Measurements from ENCODE around the gene CARD9.

The CARD9 gene

GRCh38 chr9:136333045-136333444 is 40.4 kb downstream of the CARD9 start:
- Histone ChIP-seq H3K27me3 (ENCODE audit: insufficient read depth, low read length) (no peaks in the 10 kb centered on the region), H3K9ac (ENCODE audit: low read depth, low read length) (no peak overlapping the region), H3K4me3 (ENCODE audit: low read length) (no peak overlapping the region), H3K9me3 (ENCODE audit: insufficient read depth, low read depth, low read length) (no peaks in the 10 kb centered on the region), H3K27ac (ENCODE audit: low read length) (no peak overlapping the region), H3K4me1 (ENCODE audit: insufficient read depth, low read length) (no peaks in the 10 kb centered on the region), H3K36me3 (ENCODE audit: insufficient read depth, low read depth, low read length) (no peaks in the 10 kb centered on the region)

GRCh38 chr9:136332482-136332983 is 40.9 kb downstream of the CARD9 start:
- Histone ChIP-seq H3K27me3 (ENCODE audit: insufficient read depth, low read length) (no peaks in the 10 kb centered on the region), H3K4me1 (ENCODE audit: insufficient read depth, low read length) (no peaks in the 10 kb centered on the region), H3K4me3 (ENCODE audit: low read length) (no peak overlapping the region), H3K9ac (ENCODE audit: low read depth, low read length) (no peak overlapping the region), H3K9me3 (ENCODE audit: insufficient read depth, low read depth, low read length) (no peaks in the 10 kb centered on the region), H3K27ac (ENCODE audit: low read length) (no peak overlapping the region), H3K36me3 (ENCODE audit: insufficient read depth, low read depth, low read length) (no peaks in the 10 kb centered on the region)

DNA sequence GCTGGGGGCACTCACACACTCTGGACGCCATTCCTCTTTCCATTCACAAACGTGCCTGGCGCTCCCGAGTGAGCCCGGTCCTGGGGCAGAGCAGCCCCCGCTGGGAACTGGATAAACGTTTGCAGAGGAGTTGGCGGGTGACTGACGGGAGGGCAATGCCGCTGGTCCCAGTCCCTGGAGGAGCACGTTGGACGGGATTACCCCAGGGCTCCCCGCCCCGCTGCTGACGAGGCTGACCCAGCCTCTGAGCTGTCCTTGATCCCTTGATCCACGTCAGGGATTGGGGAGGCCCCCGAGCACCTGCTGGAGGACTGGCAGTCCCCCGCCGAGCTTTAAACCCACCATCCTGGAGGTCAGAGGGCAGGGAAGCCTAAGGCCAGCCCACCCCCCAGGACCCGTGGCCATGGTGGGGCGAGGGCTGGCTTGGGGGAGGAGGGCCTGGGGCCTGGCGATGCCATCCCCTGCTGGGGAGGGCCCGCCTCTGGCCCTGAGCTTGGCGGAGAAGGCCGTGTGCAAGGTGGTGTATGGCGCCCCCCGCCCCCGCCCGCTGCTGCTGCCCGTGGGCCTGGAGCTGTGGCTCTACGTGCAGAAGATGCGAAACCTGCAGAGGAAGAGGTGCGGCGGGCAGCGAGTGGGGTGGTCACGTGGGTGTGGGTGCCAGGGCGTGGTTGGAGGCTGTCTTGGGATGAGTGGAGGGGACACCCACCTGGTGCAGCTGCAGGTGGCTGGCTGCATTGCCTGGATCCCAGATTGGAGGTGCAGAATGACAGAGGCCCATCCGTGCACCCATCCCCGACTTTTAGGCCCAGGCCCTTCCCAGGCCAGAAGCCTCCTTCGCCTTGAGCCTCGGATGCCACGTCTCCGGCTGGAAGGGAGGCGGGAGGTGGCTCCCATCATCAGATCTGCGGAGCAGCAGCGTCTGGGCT is 41.6 kb downstream of the CARD9 start:
- Histone ChIP-seq H3K9ac (ENCODE audit: low read depth, low read length) (no peak overlapping the region), H3K27me3 (ENCODE audit: insufficient read depth, low read length) (no peaks in the 10 kb centered on the region), H3K36me3 (ENCODE audit: insufficient read depth, low read depth, low read length) (no peaks in the 10 kb centered on the region), H3K27ac (ENCODE audit: low read length) (no peak overlapping the region), H3K4me3 (ENCODE audit: low read length) (no peak overlapping the region), H3K9me3 (ENCODE audit: insufficient read depth, low read depth, low read length) (no peaks in the 10 kb centered on the region), H3K4me1 (ENCODE audit: insufficient read depth, low read length) (peaks cover 2% of the 10 kb centered on the region; the same call in 1 of the 2 replicates)

DNA sequence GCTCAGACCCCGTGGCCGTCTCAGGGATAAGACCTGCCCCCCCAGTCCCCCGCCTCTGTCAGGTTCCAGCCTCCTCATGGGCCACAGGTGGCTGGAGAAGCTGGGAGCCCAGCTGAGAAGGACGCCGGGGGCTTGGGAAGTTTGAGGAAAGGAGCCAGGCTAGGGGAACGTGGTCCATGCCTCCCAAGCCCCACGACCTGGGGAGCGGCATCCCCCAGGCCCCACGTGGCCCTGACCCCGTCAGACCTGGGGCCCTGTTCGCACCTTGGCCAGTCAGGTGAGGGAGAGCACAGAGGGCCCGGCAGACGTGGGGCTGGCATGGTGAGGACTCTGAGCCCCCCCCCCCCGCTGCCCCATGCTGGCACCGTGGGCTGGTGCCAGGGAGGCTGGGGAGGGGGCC is 42.4 kb downstream of the CARD9 start:
- H3K9ac ChIP-seq (ENCODE audit: low read depth, low read length) = no peak overlapping the region
- no peak overlapping the region for H3K4me3 ChIP-seq (ENCODE audit: low read length)
- H3K27ac ChIP-seq (ENCODE audit: low read length) = no peak overlapping the region
- H3K4me1 ChIP-seq (ENCODE audit: insufficient read depth, low read length) = peaks cover 9% of the 10 kb centered on the region; the same call in 1 of the 2 replicates
- no peaks in the 10 kb centered on the region for H3K27me3 ChIP-seq (ENCODE audit: insufficient read depth, low read length)
- H3K9me3 ChIP-seq (ENCODE audit: insufficient read depth, low read depth, low read length) = no peaks in the 10 kb centered on the region
- no peaks in the 10 kb centered on the region for H3K36me3 ChIP-seq (ENCODE audit: insufficient read depth, low read depth, low read length)

DNA sequence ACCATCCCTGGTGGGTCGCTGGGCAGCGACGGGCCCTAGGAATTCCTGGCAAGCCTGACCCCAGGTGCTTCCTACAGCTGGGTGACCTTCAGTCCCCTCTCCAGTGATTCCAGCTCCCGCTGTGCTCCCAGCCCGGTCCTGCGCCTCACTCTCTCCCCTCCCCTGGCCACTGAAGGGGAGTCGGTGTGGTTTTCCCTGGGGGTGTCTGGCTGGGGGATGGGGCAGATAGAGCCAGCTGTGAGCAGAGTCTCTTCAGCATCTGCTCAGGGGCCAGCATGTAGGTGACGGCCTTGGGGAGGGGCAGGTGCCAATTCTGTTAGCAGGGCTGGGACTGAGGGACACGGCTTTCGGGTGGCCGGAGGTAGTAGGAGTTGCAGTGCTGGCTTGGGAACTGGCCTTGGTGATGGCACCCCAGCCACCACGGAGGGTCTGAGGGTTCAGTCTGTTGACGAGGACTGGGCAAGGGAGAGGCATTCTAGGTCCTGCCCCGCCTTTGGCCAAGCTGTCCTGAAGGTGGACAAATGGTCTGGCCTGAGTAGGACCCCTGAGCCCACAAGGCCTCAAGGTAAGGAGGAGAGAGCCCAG is 43.0 kb downstream of the CARD9 start:
- Histone ChIP-seq H3K4me1 (ENCODE audit: insufficient read depth, low read length) (peaks cover 9% of the 10 kb centered on the region), H3K27ac (ENCODE audit: low read length) (no peak overlapping the region), H3K9me3 (ENCODE audit: insufficient read depth, low read depth, low read length) (no peaks in the 10 kb centered on the region), H3K27me3 (ENCODE audit: insufficient read depth, low read length) (no peaks in the 10 kb centered on the region), H3K4me3 (ENCODE audit: low read length) (no peak overlapping the region), H3K9ac (ENCODE audit: low read depth, low read length) (no peak overlapping the region), H3K36me3 (ENCODE audit: insufficient read depth, low read depth, low read length) (no peaks in the 10 kb centered on the region)

- Histone ChIP-seq H3K9me3 (ENCODE audit: insufficient read depth, low read depth, low read length) (no peaks in the 10 kb centered on the region), H3K27me3 (ENCODE audit: insufficient read depth, low read length) (no peaks in the 10 kb centered on the region), H3K4me1 (ENCODE audit: insufficient read depth, low read length) (peaks cover 9% of the 10 kb centered on the region), H3K4me3 (ENCODE audit: low read length) (no peak overlapping the region), H3K36me3 (ENCODE audit: insufficient read depth, low read depth, low read length) (no peaks in the 10 kb centered on the region), H3K27ac (ENCODE audit: low read length) (no peak overlapping the region), H3K9ac (ENCODE audit: low read depth, low read length) (no peak overlapping the region)
Measured at GRCh38 chr9:136329636-136330405, 43.6 kb downstream of the CARD9 start.

- Histone ChIP-seq H3K9ac (ENCODE audit: low read depth, low read length) (peak overlapping the region; percentile 27; the same call in 1 of the 2 replicates), H3K9me3 (ENCODE audit: insufficient read depth, low read depth, low read length) (no peaks in the 10 kb centered on the region), H3K36me3 (ENCODE audit: insufficient read depth, low read depth, low read length) (no peaks in the 10 kb centered on the region), H3K27ac (ENCODE audit: low read length) (no peak overlapping the region), H3K27me3 (ENCODE audit: insufficient read depth, low read length) (no peaks in the 10 kb centered on the region), H3K4me1 (ENCODE audit: insufficient read depth, low read length) (peaks cover 9% of the 10 kb centered on the region), H3K4me3 (ENCODE audit: low read length) (no peak overlapping the region)
Measured at GRCh38 chr9:136329211-136329627, 44.2 kb downstream of the CARD9 start.

- H3K4me1 ChIP-seq (ENCODE audit: insufficient read depth, low read length) = peaks cover 9% of the 10 kb centered on the region
- H3K4me3 ChIP-seq (ENCODE audit: low read length) = peak overlapping the region; percentile 58; the same call in 1 of the 2 replicates
Measured at GRCh38 chr9:136328622-136329041, 44.8 kb downstream of the CARD9 start.

GRCh38 chr9:136328011-136328621 is 45.4 kb downstream of the CARD9 start:
- Histone ChIP-seq H3K9me3 (ENCODE audit: insufficient read depth, low read depth, low read length) (no peaks in the 10 kb centered on the region), H3K36me3 (ENCODE audit: insufficient read depth, low read depth, low read length) (no peaks in the 10 kb centered on the region), H3K4me3 (ENCODE audit: low read length) (peak overlapping the region; percentile 58; the same call in 1 of the 2 replicates), H3K9ac (ENCODE audit: low read depth, low read length) (peak overlapping the region; percentile 53; the same call in 1 of the 2 replicates), H3K27me3 (ENCODE audit: insufficient read depth, low read length) (no peaks in the 10 kb centered on the region), H3K27ac (ENCODE audit: low read length) (no peak overlapping the region), H3K4me1 (ENCODE audit: insufficient read depth, low read length) (peaks cover 9% of the 10 kb centered on the region)

More at GRCh38 chr9:136328622-136329041, 44.8 kb downstream of the CARD9 start:
- Histone ChIP-seq H3K27ac (ENCODE audit: low read length) (no peak overlapping the region), H3K9ac (ENCODE audit: low read depth, low read length) (peak overlapping the region; percentile 53; the same call in 1 of the 2 replicates), H3K9me3 (ENCODE audit: insufficient read depth, low read depth, low read length) (no peaks in the 10 kb centered on the region), H3K36me3 (ENCODE audit: insufficient read depth, low read depth, low read length) (no peaks in the 10 kb centered on the region), H3K27me3 (ENCODE audit: insufficient read depth, low read length) (no peaks in the 10 kb centered on the region)

- Histone ChIP-seq H3K9ac (ENCODE audit: low read depth, low read length) (peak within 1 kb of the TSS; percentile 53; the same call in 1 of the 2 replicates), H3K4me1 (ENCODE audit: insufficient read depth, low read length) (peaks cover 9% of the 10 kb centered on the region), H3K9me3 (ENCODE audit: insufficient read depth, low read depth, low read length) (no peaks in the 10 kb centered on the region), H3K27ac (ENCODE audit: low read length) (no peak within 1 kb of the TSS), H3K36me3 (ENCODE audit: insufficient read depth, low read depth, low read length) (no peaks in the 10 kb centered on the region), H3K4me3 (ENCODE audit: low read length) (peak within 1 kb of the TSS; percentile 58; the same call in 1 of the 2 replicates), H3K27me3 (ENCODE audit: insufficient read depth, low read length) (no peaks in the 10 kb centered on the region)
Measured at GRCh38 chr9:136327304-136327974, 46.0 kb downstream of the CARD9 start, which contains the start of gene GPSM1. Gene GPSM1 (plus strand): TSS chr9:136327539. CDS start chr9:136327696, 157 bp downstream.

Measured in iPS-20b (cell line).